COLO829 (cell line): Measurements from ENCODE around the gene AADAC.
"Not testable (repeated sequence)": the region's sequence is repeated elsewhere in the genome, so short reads cannot be mapped to it uniquely, and the experiment has no call there.

Experiments
- DNase-seq: peaks from one replicate; pipeline ENCODE4 v3.0.0; 2012; ENCODE audit warnings: low spot score

AADAC gene

GRCh38 chr3:151813799-151814198 lies at the start of gene AADAC:
Gene AADAC, plus strand, starts transcription at chr3:151814116. Its CDS starts 47 bp downstream, at chr3:151814163.
- DNase-seq: no peak

- not testable (repeated sequence) for DNase-seq
These were observed 49.2 kb upstream of the AADAC start for GRCh38 chr3:151764699-151765098.

GRCh38 chr3:151765685-151766084 lies 48.2 kb upstream of the AADAC start:
- no peak for DNase-seq

- DNase-seq: peak; percentile 65
These were observed 47.5 kb upstream of the AADAC start for GRCh38 chr3:151766454-151766853.

- DNase-seq: no peak
These were observed 45.5 kb upstream of the AADAC start for GRCh38 chr3:151768393-151768930.

- no peak for DNase-seq
These were observed 44.7 kb upstream of the AADAC start for GRCh38 chr3:151769175-151769574.

- DNase-seq: peak; percentile 78
These were observed 43.0 kb upstream of the AADAC start for GRCh38 chr3:151770956-151771355.

- DNase-seq: no peak
These were observed 41.0 kb upstream of the AADAC start for GRCh38 chr3:151772825-151773480.

- no peak for DNase-seq
These were observed 39.7 kb upstream of the AADAC start for GRCh38 chr3:151774235-151774634.

- DNase-seq: no peak
These were observed 39.0 kb upstream of the AADAC start for GRCh38 chr3:151774910-151775309.

- DNase-seq: no peak
These were observed 38.3 kb upstream of the AADAC start for GRCh38 chr3:151775314-151776258.

GRCh38 chr3:151776259-151776740 lies 37.6 kb upstream of the AADAC start:
- DNase-seq: no peak

- DNase-seq: no peak
These were observed 36.0 kb upstream of the AADAC start for GRCh38 chr3:151777880-151778279.

- DNase-seq: no peak
These were observed 26.3 kb upstream of the AADAC start for GRCh38 chr3:151787626-151788025.

- no peak for DNase-seq
These were observed 25.5 kb upstream of the AADAC start for GRCh38 chr3:151788401-151788800.

GRCh38 chr3:151789853-151790463 lies 24.0 kb upstream of the AADAC start:
- DNase-seq: no peak

GRCh38 chr3:151790763-151791162 lies 23.2 kb upstream of the AADAC start:
- not testable (repeated sequence) for DNase-seq

- no peak for DNase-seq
These were observed 21.5 kb upstream of the AADAC start for GRCh38 chr3:151792411-151792810.

- no peak for DNase-seq
These were observed 20.3 kb upstream of the AADAC start for GRCh38 chr3:151793636-151794035.

GRCh38 chr3:151794080-151794479 lies 19.8 kb upstream of the AADAC start:
- DNase-seq: no peak

- peak; percentile 44 for DNase-seq
These were observed 18.6 kb upstream of the AADAC start for GRCh38 chr3:151795276-151795675.

- no peak for DNase-seq
These were observed 17.7 kb upstream of the AADAC start for GRCh38 chr3:151796105-151796680.
